Keratinocyte (primary cell): ENCODE measurements around the gene DENND1A. TPM values are rescaled to one million over a fixed set of nuclear protein-coding genes. Genes with fewer than 3 reads are reported as not detected.

Source experiments
- DNase-seq: peaks from one replicate; pipeline ENCODE4 v3.0.0-alpha.2; 2011; ENCODE audit warnings: low read depth, missing footprints, low spot score
- FAIRE-seq: peaks from 2 replicates; lab custom pipeline; 2011; peaks lifted over from hg19 to GRCh38; lab: Jason Lieb, UNC
- H2AFZ ChIP-seq: 2 replicates; pipeline ENCODE4 v1.6.0; 2012; ENCODE audit warnings: low read length, control low read depth, inconsistent platforms; ENCODE audit not compliant: control insufficient read depth
- H3K27ac ChIP-seq: 2 replicates; pipeline ENCODE4 v1.5.1; 2011; ENCODE audit warnings: low read length; ENCODE audit not compliant: control insufficient read depth, insufficient read depth
- H3K27me3 ChIP-seq: 3 replicates; pipeline ENCODE4 v1.6.0; 2011; ENCODE audit warnings: low read length; ENCODE audit not compliant: control insufficient read depth, insufficient read depth; ENCODE audit errors: extremely low read depth
- H3K36me3 ChIP-seq, 2 experiments: 2 replicates in 1 of 2; 3 replicates in 1 of 2; pipeline ENCODE4 v1.5.1; 2011; ENCODE audit warnings: low read length in 2 of 2, mild to moderate bottlenecking in 1 of 2; ENCODE audit not compliant: control insufficient read depth in 2 of 2, insufficient read depth in 2 of 2; ENCODE audit errors: extremely low read depth in 1 of 2
- H3K4me1 ChIP-seq: 3 replicates; pipeline ENCODE4 v1.5.1; 2011; ENCODE audit warnings: low read length; ENCODE audit not compliant: control insufficient read depth, insufficient read depth; ENCODE audit errors: extremely low read depth
- H3K4me2 ChIP-seq: 3 replicates; pipeline ENCODE4 v1.6.0; 2011; ENCODE audit warnings: low read depth, low read length; ENCODE audit not compliant: control insufficient read depth, insufficient read depth; ENCODE audit errors: extremely low read depth
- H3K4me3 ChIP-seq, 3 experiments: fragments of 200-600 bp in 1 of 3; sonication (generic) in 1 of 3; 2 replicates in 2 of 3; 3 replicates in 1 of 3; pipeline ENCODE4 v1.5.1; 2011 to 2016; ENCODE audit warnings: low read length in 3 of 3, mild to moderate bottlenecking in 3 of 3, control low read depth in 2 of 3, inconsistent platforms in 1 of 3, low read depth in 1 of 3, mixed read lengths in 1 of 3, mixed run types in 1 of 3, moderate library complexity in 1 of 3; ENCODE audit not compliant: control insufficient read depth in 2 of 3, insufficient read depth in 2 of 3; ENCODE audit errors: extremely low read depth in 1 of 3
- H3K79me2 ChIP-seq: 2 replicates; pipeline ENCODE4 v1.6.0; 2012; ENCODE audit warnings: low read length; ENCODE audit not compliant: control insufficient read depth, insufficient read depth
- H3K9ac ChIP-seq: 3 replicates; pipeline ENCODE4 v1.6.0; 2011; ENCODE audit warnings: low read length; ENCODE audit not compliant: control insufficient read depth, insufficient read depth; ENCODE audit errors: extremely low read depth
- H3K9me1 ChIP-seq: 3 replicates; pipeline ENCODE4 v1.6.0; 2011; ENCODE audit warnings: low read length; ENCODE audit not compliant: control insufficient read depth, insufficient read depth; ENCODE audit errors: extremely low read depth
- H3K9me3 ChIP-seq: 2 replicates; pipeline ENCODE4 v1.5.1; 2012; ENCODE audit warnings: low read depth, low read length; ENCODE audit not compliant: control insufficient read depth
- H4K20me1 ChIP-seq: 3 replicates; pipeline ENCODE4 v1.6.0; 2011; ENCODE audit warnings: low read length; ENCODE audit not compliant: control insufficient read depth, insufficient read depth; ENCODE audit errors: extremely low read depth
- CTCF ChIP-seq, 3 experiments: IDR thresholded peaks in 1 of 3; conservative IDR thresholded peaks in 1 of 3; optimal IDR thresholded peaks in 1 of 3; 2 replicates in 2 of 3; 3 replicates in 1 of 3; pipeline versions ENCODE3 to v1.5.1; 2011; ENCODE audit warnings: low read length in 3 of 3, mild to moderate bottlenecking in 3 of 3, moderate library complexity in 2 of 3, control low read depth in 1 of 3, inconsistent platforms in 1 of 3; ENCODE audit not compliant: insufficient read depth in 2 of 3; ENCODE audit errors: extremely low read depth in 1 of 3
- EZH2 ChIP-seq: IDR thresholded peaks from one replicate; pipeline ENCODE4 v1.6.1; 2012; ENCODE audit warnings: inconsistent platforms, mild to moderate bottlenecking, low read length, moderate library complexity
- dilution Hi-C: fragments of 300-500 bp; cut with MboI; formaldehyde crosslinking; loops from one replicate; pipeline ENCODE4 v1.7.0; 2020; ENCODE audit warnings: low sequenced_read_pairs; ENCODE audit not compliant: extremely low pct_ligation_motif_present
- polyA plus RNA-seq, 5 experiments: library from polyadenylated mRNA; depleted of rRNA in 3 of 5; stranded (reverse) in 3 of 5; stranded (forward) in 1 of 5; unstranded in 1 of 5; fragments of >200 nt; gene quantifications; 1 replicate in 1 of 5; 2 replicates in 3 of 5; 3 replicates in 1 of 5; pipeline versions ENCODE4 v1.2.1 to v1.2.3, GENCODE V29; 2011 to 2012; ENCODE audit warnings: missing spikeins in 2 of 5, low read depth in 1 of 5, low replicate concordance in 1 of 5

DENND1A gene
- polyA plus RNA-seq, 1 donor (not counting 4 experiments of a cell fraction or from before 2014, with no cell fraction given): 13.0 TPM

GRCh38 chr9:123651871-123652270 is 278.1 kb downstream of the DENND1A start:
- Histone ChIP-seq H3K27ac (no peak overlapping the region), H2AFZ (no peak overlapping the region), H3K79me2 (no peaks in the 10 kb centered on the region), H3K9ac (no peak overlapping the region), H3K9me3 (no peaks in the 10 kb centered on the region), H3K4me1 (no peaks in the 10 kb centered on the region), H3K9me1 (peaks cover 2% of the 10 kb centered on the region), H3K36me3 (peaks cover 0 to 1% of the 10 kb centered on the region in 2 experiments), H3K4me3 (no peak overlapping the region), H3K27me3 (no peaks in the 10 kb centered on the region), H4K20me1 (no peaks in the 10 kb centered on the region), H3K4me2 (no peak overlapping the region)
- FAIRE-seq: no peak
- TF ChIP-seq CTCF (optimal IDR thresholded peaks at IDR 0.05 in 1 of 3, IDR thresholded peaks at IDR 0.05 in 1 of 3, conservative IDR thresholded peaks at IDR 0.05 in 1 of 3; ENCODE audit: extremely low read depth in 1 of 3, insufficient read depth in 2 of 3, low read length in 3 of 3): no peak
- no peak for TF ChIP-seq EZH2
- dilution Hi-C loops: no loop called here
- no peak for DNase-seq

- no peak for DNase-seq
- H2AFZ ChIP-seq: no peak overlapping the region
- H4K20me1 ChIP-seq: no peaks in the 10 kb centered on the region
- no peak for TF ChIP-seq EZH2
- TF ChIP-seq CTCF (optimal IDR thresholded peaks at IDR 0.05 in 1 of 3, IDR thresholded peaks at IDR 0.05 in 1 of 3, conservative IDR thresholded peaks at IDR 0.05 in 1 of 3; ENCODE audit: extremely low read depth in 1 of 3, insufficient read depth in 2 of 3, low read length in 3 of 3): no peak
- H3K36me3 ChIP-seq: peaks cover 0 to 1% of the 10 kb centered on the region in 2 experiments
- dilution Hi-C loops: no loop called here
- no peaks in the 10 kb centered on the region for H3K27me3 ChIP-seq
- no peaks in the 10 kb centered on the region for H3K79me2 ChIP-seq
- H3K9me3 ChIP-seq: no peaks in the 10 kb centered on the region
- H3K4me1 ChIP-seq: no peaks in the 10 kb centered on the region
- H3K4me3 ChIP-seq: no peak overlapping the region
- FAIRE-seq: no peak
- H3K4me2 ChIP-seq: no peak overlapping the region
- H3K9me1 ChIP-seq: peaks cover 2% of the 10 kb centered on the region
- H3K9ac ChIP-seq: no peak overlapping the region
- no peak overlapping the region for H3K27ac ChIP-seq
Observed at GRCh38 chr9:123651273-123651672, 278.7 kb downstream of the DENND1A start.
